ENCODE data around the gene ARID4B. TPM values are rescaled to one million over a fixed set of nuclear protein-coding genes. Genes with fewer than 3 reads are reported as not detected.
"Not testable (repeated sequence)": the region's sequence is repeated elsewhere in the genome, so short reads cannot be mapped to it uniquely, and the experiment has no call there.

The ARID4B gene
- total and polyA plus RNA-seq, 4 experiments from 2014 or later, result 34.8 to 99.5 (median 90.8) TPM

- H3K36me3 Mint-ChIP-seq, result peaks cover 0 to 15% of the 10 kb centered on the region in 2 donors
- no peaks in the 10 kb centered on the region for H3K27me3 ChIP-seq (ENCODE audit: insufficient read depth, low read length)
- no peaks in the 10 kb centered on the region for H3K9me3 ChIP-seq (ENCODE audit: control insufficient read depth in 1 of 2, low read length in 2 of 2)
- peaks cover 77% of the 10 kb centered on the region for H3K4me1 ChIP-seq (ENCODE audit: insufficient read depth, low read length)
- POLR2A ChIA-PET (ENCODE audit: partially characterized antibody), result interaction anchor here (1.5 kb wide), 1 partner anchor 9 kb away, joined by 4 read pairs; no protein-coding TSS in a partner anchor
- peak overlapping the region in 4 of 7 donors; percentile 7 to 77 (median 20) for H3K27ac Mint-ChIP-seq
- intact Hi-C loops (cut with micrococcal nuclease), result no loop called here
- no peak overlapping the region for H3K4me3 ChIP-seq (ENCODE audit: low read length in 2 of 2)
- CTCF ChIA-PET (ENCODE audit: partially characterized antibody), result interaction anchor here (1.8 kb wide), 1 partner anchor 132 kb away, joined by 4 read pairs; no protein-coding TSS in a partner anchor
- H3K9me3 Mint-ChIP-seq, result no peaks in the 10 kb centered on the region
- H3K4me3 Mint-ChIP-seq, result peak overlapping the region in 1 of 8 donors; percentile 38
- no peaks in the 10 kb centered on the region for H3K27me3 Mint-ChIP-seq
- DNase-seq, result no peak
- H3K27ac ChIP-seq (ENCODE audit: low read depth, low read length), result no peak overlapping the region
- H3K4me1 Mint-ChIP-seq, result peaks cover 47 to 90% (median 70%) of the 10 kb centered on the region in 4 donors
- no peaks in the 10 kb centered on the region for H3K36me3 ChIP-seq (ENCODE audit: insufficient read depth, low read length)
Measured at GRCh38 chr1:235284231-235284769, 43.7 kb downstream of the ARID4B start.

GRCh38 chr1:235283636-235284035 is 44.3 kb downstream of the ARID4B start:
- H3K27ac Mint-ChIP-seq; H3K9me3 ChIP-seq (ENCODE audit: control insufficient read depth in 1 of 2, low read length in 2 of 2); intact Hi-C loops (cut with micrococcal nuclease); H3K27me3 ChIP-seq (ENCODE audit: insufficient read depth, low read length); DNase-seq; H3K4me3 Mint-ChIP-seq; H3K27me3 Mint-ChIP-seq; H3K9me3 Mint-ChIP-seq; H3K36me3 ChIP-seq (ENCODE audit: insufficient read depth, low read length); H3K4me3 ChIP-seq (ENCODE audit: low read length in 2 of 2); H3K27ac ChIP-seq (ENCODE audit: low read depth, low read length): not testable (repeated sequence)
- ChIA-PET CTCF (ENCODE audit: partially characterized antibody) (interaction anchor here (1.8 kb wide), 1 partner anchor 133 kb away, joined by 4 read pairs; no protein-coding TSS in a partner anchor), POLR2A (ENCODE audit: partially characterized antibody) (interaction anchor here (1.5 kb wide), 1 partner anchor 8 kb away, joined by 4 read pairs; no protein-coding TSS in a partner anchor)
- Mint-ChIP-seq H3K36me3 (peaks cover 0 to 15% of the 10 kb centered on the region in 2 donors), H3K4me1 (peaks cover 45 to 91% (median 69%) of the 10 kb centered on the region in 4 donors)
- peaks cover 77% of the 10 kb centered on the region for H3K4me1 ChIP-seq (ENCODE audit: insufficient read depth, low read length)

- POLR2A ChIA-PET (ENCODE audit: partially characterized antibody), result interaction anchor here (1.6 kb wide), 1 partner anchor 48 kb away, joined by 4 read pairs; the partner anchor contains the start of gene GGPS1
- Mint-ChIP-seq H3K4me3 (peak overlapping the region in 2 of 8 donors; percentile 64 to 65), H3K27me3 (no peaks in the 10 kb centered on the region), H3K36me3 (peaks cover 0 to 14% of the 10 kb centered on the region in 2 donors), H3K9me3 (peaks cover 0 to 2% (median 0%) of the 10 kb centered on the region in 8 donors), H3K4me1 (peaks cover 39 to 87% (median 62%) of the 10 kb centered on the region in 4 donors), H3K27ac (peak overlapping the region in 3 of 7 donors; percentile 7 to 68 (median 33))
- Histone ChIP-seq H3K4me1 (ENCODE audit: insufficient read depth, low read length) (peaks cover 74% of the 10 kb centered on the region), H3K27me3 (ENCODE audit: insufficient read depth, low read length) (no peaks in the 10 kb centered on the region), H3K4me3 (ENCODE audit: low read length in 2 of 2) (no peak overlapping the region), H3K36me3 (ENCODE audit: insufficient read depth, low read length) (no peaks in the 10 kb centered on the region), H3K27ac (ENCODE audit: low read depth, low read length) (no peak overlapping the region), H3K9me3 (ENCODE audit: control insufficient read depth in 1 of 2, low read length in 2 of 2) (no peaks in the 10 kb centered on the region)
- intact Hi-C loops (cut with micrococcal nuclease), result no loop called here
- CTCF ChIA-PET (ENCODE audit: partially characterized antibody), result interaction anchor here (2.6 kb wide), 1 partner anchor 135 kb away, joined by 9 read pairs; no protein-coding TSS in a partner anchor
- no peak for DNase-seq
Measured at GRCh38 chr1:235280467-235280866, 47.5 kb downstream of the ARID4B start.

- Mint-ChIP-seq H3K27me3 (no peaks in the 10 kb centered on the region), H3K36me3 (peaks cover 0 to 14% of the 10 kb centered on the region in 2 donors), H3K4me3 (peak overlapping the region in 5 of 8 donors; percentile 6 to 43 (median 9)), H3K27ac (peak overlapping the region in 3 of 7 donors; percentile 1 to 30 (median 10)), H3K9me3 (peaks cover 0 to 2% (median 0%) of the 10 kb centered on the region in 8 donors), H3K4me1 (peaks cover 44 to 87% (median 64%) of the 10 kb centered on the region in 4 donors)
- Histone ChIP-seq H3K27me3 (ENCODE audit: insufficient read depth, low read length) (no peaks in the 10 kb centered on the region), H3K4me1 (ENCODE audit: insufficient read depth, low read length) (peaks cover 75% of the 10 kb centered on the region), H3K9me3 (ENCODE audit: control insufficient read depth in 1 of 2, low read length in 2 of 2) (no peaks in the 10 kb centered on the region), H3K36me3 (ENCODE audit: insufficient read depth, low read length) (no peaks in the 10 kb centered on the region), H3K27ac (ENCODE audit: low read depth, low read length) (no peak overlapping the region), H3K4me3 (ENCODE audit: low read length in 2 of 2) (no peak overlapping the region)
- POLR2A ChIA-PET (ENCODE audit: partially characterized antibody), result interaction anchor here (1.6 kb wide), 1 partner anchor 49 kb away, joined by 4 read pairs; the partner anchor contains the start of gene GGPS1
- CTCF ChIA-PET (ENCODE audit: partially characterized antibody), result interaction anchor here (2.6 kb wide), 1 partner anchor 136 kb away, joined by 9 read pairs; no protein-coding TSS in a partner anchor
- no peak for DNase-seq
- intact Hi-C loops (cut with micrococcal nuclease), result no loop called here
Measured at GRCh38 chr1:235279694-235280093, 48.3 kb downstream of the ARID4B start.

- Mint-ChIP-seq H3K4me1 (peaks cover 43 to 84% (median 60%) of the 10 kb centered on the region in 4 donors), H3K27ac (peak overlapping the region in 2 of 7 donors; percentile 10 to 36), H3K9me3 (peaks cover 0 to 2% (median 0%) of the 10 kb centered on the region in 8 donors), H3K27me3 (no peaks in the 10 kb centered on the region), H3K36me3 (peaks cover 0 to 12% of the 10 kb centered on the region in 2 donors), H3K4me3 (peak overlapping the region in 2 of 8 donors; percentile 15 to 17)
- no peaks in the 10 kb centered on the region for H3K9me3 ChIP-seq (ENCODE audit: control insufficient read depth in 1 of 2, low read length in 2 of 2)
- DNase-seq, result no peak
- POLR2A ChIA-PET (ENCODE audit: partially characterized antibody), result interaction anchor here (1.6 kb wide), 1 partner anchor 50 kb away, joined by 4 read pairs; the partner anchor contains the start of gene GGPS1
- no peaks in the 10 kb centered on the region for H3K36me3 ChIP-seq (ENCODE audit: insufficient read depth, low read length)
- intact Hi-C loops (cut with micrococcal nuclease), result no loop called here
- CTCF ChIA-PET (ENCODE audit: partially characterized antibody), result no interaction called here
- no peak overlapping the region for H3K27ac ChIP-seq (ENCODE audit: low read depth, low read length)
- no peak overlapping the region for H3K4me3 ChIP-seq (ENCODE audit: low read length in 2 of 2)
- no peaks in the 10 kb centered on the region for H3K27me3 ChIP-seq (ENCODE audit: insufficient read depth, low read length)
- peaks cover 73% of the 10 kb centered on the region for H3K4me1 ChIP-seq (ENCODE audit: insufficient read depth, low read length)
Measured at GRCh38 chr1:235278915-235279292, 49.1 kb downstream of the ARID4B start.

- H3K9me3 ChIP-seq (ENCODE audit: control insufficient read depth in 1 of 2, low read length in 2 of 2), result no peaks in the 10 kb centered on the region
- peaks cover 75% of the 10 kb centered on the region for H3K4me1 ChIP-seq (ENCODE audit: insufficient read depth, low read length)
- Mint-ChIP-seq H3K36me3 (peaks cover 0 to 12% of the 10 kb centered on the region in 2 donors), H3K4me3 (peak overlapping the region in 5 of 8 donors; percentile 18 to 72 (median 29)), H3K27ac (peak overlapping the region in 4 of 7 donors; percentile 46 to 64 (median 61)), H3K9me3 (peaks cover 0 to 2% (median 0%) of the 10 kb centered on the region in 8 donors), H3K27me3 (no peaks in the 10 kb centered on the region), H3K4me1 (peaks cover 47 to 89% (median 65%) of the 10 kb centered on the region in 4 donors)
- no peaks in the 10 kb centered on the region for H3K36me3 ChIP-seq (ENCODE audit: insufficient read depth, low read length)
- no peaks in the 10 kb centered on the region for H3K27me3 ChIP-seq (ENCODE audit: insufficient read depth, low read length)
- intact Hi-C loops (cut with micrococcal nuclease), result no loop called here
- DNase-seq, result no peak
- H3K27ac ChIP-seq (ENCODE audit: low read depth, low read length), result no peak overlapping the region
- CTCF ChIA-PET (ENCODE audit: partially characterized antibody), result no interaction called here
- H3K4me3 ChIP-seq (ENCODE audit: low read length in 2 of 2), result no peak overlapping the region
- POLR2A ChIA-PET (ENCODE audit: partially characterized antibody), result no interaction called here
Measured at GRCh38 chr1:235278233-235278914, 49.6 kb downstream of the ARID4B start.

GRCh38 chr1:235277709-235278108 is 50.3 kb downstream of the ARID4B start:
- peaks cover 0 to 2% (median 0%) of the 10 kb centered on the region in 8 donors for H3K9me3 Mint-ChIP-seq
- H3K4me1 Mint-ChIP-seq, result peaks cover 48 to 90% (median 69%) of the 10 kb centered on the region in 4 donors
- ChIA-PET CTCF (ENCODE audit: partially characterized antibody) (no interaction called here), POLR2A (ENCODE audit: partially characterized antibody) (no interaction called here)
- Histone ChIP-seq H3K9me3 (ENCODE audit: control insufficient read depth in 1 of 2, low read length in 2 of 2) (no peaks in the 10 kb centered on the region), H3K27ac (ENCODE audit: low read depth, low read length) (no peak overlapping the region), H3K27me3 (ENCODE audit: insufficient read depth, low read length) (no peaks in the 10 kb centered on the region), H3K4me3 (ENCODE audit: low read length in 2 of 2) (no peak overlapping the region), H3K36me3 (ENCODE audit: insufficient read depth, low read length) (no peaks in the 10 kb centered on the region), H3K4me1 (ENCODE audit: insufficient read depth, low read length) (peaks cover 77% of the 10 kb centered on the region)
- peaks cover 0 to 12% of the 10 kb centered on the region in 2 donors for H3K36me3 Mint-ChIP-seq
- H3K4me3 Mint-ChIP-seq, result peak overlapping the region in 4 of 8 donors; percentile 18 to 31 (median 28)
- DNase-seq, result no peak
- peak overlapping the region in 4 of 7 donors; percentile 16 to 82 (median 63) for H3K27ac Mint-ChIP-seq
- no peaks in the 10 kb centered on the region for H3K27me3 Mint-ChIP-seq
- intact Hi-C loops (cut with micrococcal nuclease), result no loop called here
